Activated CD8-positive, alpha-beta memory T cell treated with anti-CD3 and anti-CD28 coated beads, Interleukin-2, amount 10 ng/mL, durations not matched to agents 7 days and 5 days (primary cell): ENCODE results near the gene PAQR9. TPM values are rescaled to one million over a fixed set of nuclear protein-coding genes. Genes with fewer than 3 reads are reported as not detected.
A peak's percentile ranks its signal among the peaks of the same experiment; 100 is the strongest.

Source experiments
- ATAC-seq: fragments of 150-1000 bp; cut with Tn5 transposase; one replicate; pipeline ENCODE4 v1.10.0; 2021; ENCODE audit warnings: moderate library complexity
- CTCF ChIA-PET: fragments of 350-600 bp; sonication (Branson Sonifier 250); formaldehyde crosslinking; loops from one replicate; lab custom pipeline; 2021; ENCODE audit warnings: antibody characterized with exemption; lab: Charles Lee
- DNase-seq: peaks from one replicate; pipeline ENCODE4 v3.0.0-alpha.2; 2020
- H3K27ac Mint-ChIP-seq: one replicate; pipeline ENCODE4 v1.8.0; 2021; ENCODE audit warnings: mild to moderate bottlenecking, mixed read lengths
- H3K27me3 Mint-ChIP-seq: one replicate; pipeline ENCODE4 v1.8.0; 2021; ENCODE audit warnings: mixed read lengths
- H3K36me3 Mint-ChIP-seq: one replicate; pipeline ENCODE4 v1.8.0; 2021; ENCODE audit warnings: mild to moderate bottlenecking, mixed read lengths
- H3K4me1 Mint-ChIP-seq: one replicate; pipeline ENCODE4 v1.8.0; 2021; ENCODE audit warnings: mixed read lengths
- H3K4me3 Mint-ChIP-seq: one replicate; pipeline ENCODE4 v1.8.0; 2021; ENCODE audit warnings: mild to moderate bottlenecking, moderate library complexity, mixed read lengths
- H3K9me3 Mint-ChIP-seq: one replicate; pipeline ENCODE4 v1.8.0; 2022; ENCODE audit warnings: low read depth, mixed read lengths
- total RNA-seq, 2 experiments: library from RNA; stranded (reverse); gene quantifications; one replicate each; pipeline ENCODE4 v1.2.3, GENCODE V29; 2021

The PAQR9 gene, protein sequence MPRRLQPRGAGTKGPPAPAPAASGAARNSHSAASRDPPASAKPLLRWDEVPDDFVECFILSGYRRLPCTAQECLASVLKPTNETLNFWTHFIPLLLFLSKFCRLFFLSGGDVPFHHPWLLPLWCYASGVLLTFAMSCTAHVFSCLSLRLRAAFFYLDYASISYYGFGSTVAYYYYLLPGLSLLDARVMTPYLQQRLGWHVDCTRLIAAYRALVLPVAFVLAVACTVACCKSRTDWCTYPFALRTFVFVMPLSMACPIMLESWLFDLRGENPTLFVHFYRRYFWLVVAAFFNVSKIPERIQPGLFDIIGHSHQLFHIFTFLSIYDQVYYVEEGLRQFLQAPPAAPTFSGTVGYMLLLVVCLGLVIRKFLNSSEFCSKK
- not detected for total RNA-seq

DNA sequence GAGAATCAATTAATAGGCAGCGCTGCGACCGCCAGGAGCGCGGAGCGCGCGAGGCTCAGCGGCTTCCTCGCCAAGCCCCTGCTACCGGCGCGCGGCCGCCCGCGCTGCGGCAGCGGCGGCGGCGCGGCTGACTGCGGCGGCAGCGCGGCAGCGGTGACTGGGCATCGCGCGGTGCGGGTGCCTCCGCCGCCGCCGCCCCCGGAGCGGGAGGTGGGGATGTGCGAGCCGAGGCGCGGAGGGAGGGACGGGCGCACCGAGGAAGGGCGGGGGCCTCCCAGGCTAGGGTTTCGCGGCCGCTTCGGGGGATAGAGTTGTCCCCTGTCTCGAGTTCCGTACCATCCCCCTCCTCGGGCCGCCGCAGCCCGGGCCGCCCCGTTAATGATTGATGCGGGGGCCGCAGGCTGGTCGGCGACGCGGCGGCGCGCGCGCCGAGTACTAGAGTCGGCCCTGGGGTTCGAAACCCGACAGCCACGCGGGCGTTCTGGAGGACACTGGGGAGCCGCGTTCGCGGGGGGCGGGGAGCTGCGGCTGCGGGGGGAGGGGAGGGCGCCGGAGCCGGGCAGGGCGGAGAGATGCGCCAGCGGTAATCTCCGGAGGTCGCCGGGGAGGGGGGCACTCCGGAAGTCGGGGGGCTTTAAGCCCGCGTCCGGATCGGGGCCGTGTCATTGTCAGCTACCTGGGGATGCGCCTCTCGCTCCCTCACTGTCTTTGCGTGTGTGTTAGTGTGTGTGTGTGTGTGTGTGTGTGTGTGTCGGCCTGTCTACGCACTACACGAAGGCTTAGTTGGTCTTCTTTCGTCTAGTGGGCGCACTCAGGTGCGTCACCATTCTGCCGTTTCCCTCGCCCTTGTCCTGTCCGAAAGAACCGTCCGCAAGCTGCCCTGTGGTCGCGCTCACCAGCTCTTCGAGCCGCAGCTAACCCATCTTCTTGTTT is at the start of gene PAQR9:
Gene PAQR9 (minus strand): TSS at position 159 of the 933 bp plus-strand sequence. CDS start 338 bp downstream, outside the sequence.
- CTCF ChIA-PET, result interaction anchor here (1.0 kb wide), 2 partner anchors 14 to 111 kb away, joined by 3 to 5 read pairs; no protein-coding TSS in a partner anchor
- H3K4me1 Mint-ChIP-seq, result peaks cover 18% of the 10 kb centered on the region
- H3K27ac Mint-ChIP-seq, result no peak within 1 kb of the TSS
- DNase-seq (no peak), ATAC-seq (peak; percentile 67)
- no peaks in the 10 kb centered on the region for H3K36me3 Mint-ChIP-seq
- H3K27me3 Mint-ChIP-seq, result peaks cover 82% of the 10 kb centered on the region
- H3K9me3 Mint-ChIP-seq, result no peaks in the 10 kb centered on the region
- peak within 1 kb of the TSS; percentile 72 for H3K4me3 Mint-ChIP-seq

DNA sequence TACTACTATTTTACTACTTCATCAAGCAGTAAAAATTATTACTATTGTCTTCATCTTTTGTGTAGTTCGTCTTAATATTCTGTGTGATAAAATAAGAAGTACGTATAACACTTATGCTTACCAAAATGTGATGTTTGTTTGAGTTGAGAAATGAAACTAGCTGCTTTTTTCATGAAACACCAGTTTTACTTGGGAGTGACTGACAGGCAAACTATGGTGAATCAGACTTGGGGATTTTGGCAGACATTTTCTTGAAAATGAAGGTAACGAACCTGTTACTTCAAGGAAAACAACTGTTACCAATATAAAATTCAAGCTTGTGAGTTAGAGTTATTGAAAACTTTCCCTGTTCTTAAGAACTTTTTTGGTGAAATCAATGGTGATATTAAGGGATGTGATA is 48.2 kb upstream of the PAQR9 start:
- CTCF ChIA-PET, result interaction anchor here (5.9 kb wide), 1 partner anchor 9 kb away, joined by 38 read pairs; the partner anchor contains the start of gene U2SURP

DNA sequence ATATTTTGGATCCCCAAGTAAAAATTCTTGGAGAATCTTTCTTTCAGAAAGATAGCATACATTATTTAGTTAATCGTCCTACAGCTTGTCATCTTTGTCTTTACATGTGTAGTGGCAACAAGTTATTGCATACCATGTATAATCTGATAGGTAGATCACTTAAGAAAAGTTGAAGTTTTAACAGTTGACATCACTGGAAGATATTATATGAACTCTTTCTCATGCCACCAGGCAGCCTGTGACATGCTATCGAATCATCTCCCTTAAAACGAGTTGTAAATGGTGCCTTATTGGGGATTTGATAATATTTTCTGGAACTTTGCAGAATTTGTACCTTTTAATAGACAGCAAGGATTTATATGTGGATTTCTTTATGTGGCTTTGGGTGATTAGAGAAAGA is 46.5 kb upstream of the PAQR9 start:
- Mint-ChIP-seq H3K27ac (no peak overlapping the region), H3K36me3 (peaks cover 25% of the 10 kb centered on the region), H3K27me3 (no peaks in the 10 kb centered on the region), H3K9me3 (no peaks in the 10 kb centered on the region), H3K4me1 (peaks cover 65% of the 10 kb centered on the region), H3K4me3 (no peak overlapping the region)
- ATAC-seq, result no peak
- DNase-seq, result no peak
- CTCF ChIA-PET, result interaction anchor here (0.7 to 1.4 kb wide), 2 partner anchors 9 to 431 kb away, joined by 3 read pairs; partner anchors contain the start of genes ATR and U2SURP

More for the DNA sequence above, 48.2 kb upstream of the PAQR9 start:
- H3K27me3 Mint-ChIP-seq, result no peaks in the 10 kb centered on the region
- DNase-seq (no peak), ATAC-seq (no peak)
- peaks cover 27% of the 10 kb centered on the region for H3K36me3 Mint-ChIP-seq
- H3K4me3 Mint-ChIP-seq, result peak overlapping the region; percentile 17
- H3K27ac Mint-ChIP-seq, result peak overlapping the region; percentile 78
- H3K4me1 Mint-ChIP-seq, result peaks cover 58% of the 10 kb centered on the region
- H3K9me3 Mint-ChIP-seq, result no peaks in the 10 kb centered on the region

DNA sequence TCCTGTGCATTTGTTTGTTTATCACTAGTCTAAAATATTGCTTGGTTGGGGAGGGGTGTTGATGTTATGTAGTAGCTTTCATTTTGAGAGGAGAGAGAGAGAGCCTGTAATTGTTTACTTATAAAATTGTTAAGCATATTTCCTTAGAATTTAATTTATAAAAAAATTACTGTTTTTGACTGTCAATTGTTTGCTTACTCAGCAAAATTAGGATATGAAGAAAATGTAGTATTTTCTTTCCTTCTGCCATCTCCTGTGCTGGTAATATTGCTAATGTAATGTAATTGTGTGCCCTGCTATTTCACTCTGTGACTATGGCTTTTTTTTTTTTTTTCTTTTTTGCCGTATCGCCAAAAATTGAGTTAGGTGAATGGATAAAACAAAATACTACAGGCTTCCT is 41.3 kb upstream of the PAQR9 start:
- ATAC-seq (no peak), DNase-seq (no peak)
- Mint-ChIP-seq H3K4me1 (peaks cover 56% of the 10 kb centered on the region), H3K27ac (peak overlapping the region; percentile 77), H3K4me3 (peak overlapping the region; percentile 58), H3K9me3 (no peaks in the 10 kb centered on the region), H3K36me3 (peaks cover 7% of the 10 kb centered on the region), H3K27me3 (no peaks in the 10 kb centered on the region)
- CTCF ChIA-PET, result interaction anchor here (4.7 kb wide), 1 partner anchor 9 kb away, joined by 38 read pairs; no protein-coding TSS in a partner anchor

DNA sequence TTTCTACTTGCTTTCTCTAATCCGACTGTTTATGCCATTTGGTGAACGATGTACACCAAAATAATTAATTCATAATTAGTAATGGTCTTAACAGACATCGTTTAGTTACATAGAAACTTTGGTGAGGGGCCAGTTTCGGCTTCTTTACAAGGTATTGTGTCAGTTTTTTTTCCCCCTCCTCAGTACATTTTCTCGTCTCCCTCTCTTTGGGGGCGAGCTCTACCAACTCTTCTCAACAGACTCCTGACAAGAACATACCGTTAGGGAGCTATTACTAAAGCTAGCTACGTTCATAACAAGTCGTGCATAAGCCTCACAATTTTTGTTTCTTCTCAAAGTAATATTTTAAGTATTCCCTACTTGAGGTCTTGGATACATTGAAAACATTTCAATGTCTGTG is 39.3 kb upstream of the PAQR9 start:
- H3K4me1 Mint-ChIP-seq, result peaks cover 48% of the 10 kb centered on the region
- H3K9me3 Mint-ChIP-seq, result no peaks in the 10 kb centered on the region
- CTCF ChIA-PET, result interaction anchor here (0.9 to 4.7 kb wide), 7 partner anchors 11 to 969 kb away, joined by 3 to 38 read pairs (median 4); partner anchors contain the start of gene DIPK2A
- peak overlapping the region; percentile 98 for H3K27ac Mint-ChIP-seq
- peak overlapping the region; percentile 98 for H3K4me3 Mint-ChIP-seq
- ATAC-seq, result no peak
- no peak for DNase-seq
- H3K27me3 Mint-ChIP-seq, result peaks cover 2% of the 10 kb centered on the region
- H3K36me3 Mint-ChIP-seq, result peaks cover 7% of the 10 kb centered on the region

DNA sequence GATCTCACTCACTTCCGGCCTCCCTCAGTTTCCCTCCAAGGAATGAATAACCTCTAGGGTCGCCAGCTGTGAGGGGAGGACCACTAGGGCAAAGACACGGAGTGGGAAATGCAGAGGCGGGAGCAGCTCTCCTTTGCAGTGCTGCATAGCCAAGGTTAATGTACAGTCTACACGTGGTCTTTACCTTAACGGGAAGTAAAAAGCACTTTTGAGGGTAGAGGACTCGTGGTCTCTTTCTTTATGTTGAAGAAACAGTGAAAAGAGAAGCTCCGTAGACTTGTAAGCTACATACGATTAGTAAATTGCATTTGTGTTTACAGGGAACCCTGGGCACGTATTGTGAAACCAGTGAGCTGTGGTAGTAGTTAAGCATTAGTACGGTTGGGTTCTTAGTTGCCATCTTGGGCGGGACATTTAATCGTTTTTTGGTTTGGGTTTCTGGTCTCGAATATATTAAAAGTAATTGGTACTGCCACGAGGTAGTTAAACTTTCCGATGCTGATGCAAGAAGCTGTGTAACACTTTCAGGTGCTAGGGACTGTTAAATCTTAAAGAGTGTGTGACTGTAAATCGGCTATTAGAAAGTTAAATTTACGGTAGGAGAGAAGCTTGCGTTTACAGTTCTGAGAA is 38.7 kb upstream of the PAQR9 start:
- Mint-ChIP-seq H3K36me3 (peaks cover 5% of the 10 kb centered on the region), H3K4me1 (peaks cover 44% of the 10 kb centered on the region), H3K4me3 (peak overlapping the region; percentile 98), H3K9me3 (no peaks in the 10 kb centered on the region), H3K27me3 (peaks cover 7% of the 10 kb centered on the region), H3K27ac (peak overlapping the region; percentile 98)
- DNase-seq (peak; percentile 56), ATAC-seq (peak; percentile 51)
- CTCF ChIA-PET, result interaction anchor here (0.9 to 4.7 kb wide), 13 partner anchors 8 to 1771 kb away, joined by 3 to 38 read pairs (median 4); partner anchors contain the start of genes ATR, DIPK2A and PXYLP1

DNA sequence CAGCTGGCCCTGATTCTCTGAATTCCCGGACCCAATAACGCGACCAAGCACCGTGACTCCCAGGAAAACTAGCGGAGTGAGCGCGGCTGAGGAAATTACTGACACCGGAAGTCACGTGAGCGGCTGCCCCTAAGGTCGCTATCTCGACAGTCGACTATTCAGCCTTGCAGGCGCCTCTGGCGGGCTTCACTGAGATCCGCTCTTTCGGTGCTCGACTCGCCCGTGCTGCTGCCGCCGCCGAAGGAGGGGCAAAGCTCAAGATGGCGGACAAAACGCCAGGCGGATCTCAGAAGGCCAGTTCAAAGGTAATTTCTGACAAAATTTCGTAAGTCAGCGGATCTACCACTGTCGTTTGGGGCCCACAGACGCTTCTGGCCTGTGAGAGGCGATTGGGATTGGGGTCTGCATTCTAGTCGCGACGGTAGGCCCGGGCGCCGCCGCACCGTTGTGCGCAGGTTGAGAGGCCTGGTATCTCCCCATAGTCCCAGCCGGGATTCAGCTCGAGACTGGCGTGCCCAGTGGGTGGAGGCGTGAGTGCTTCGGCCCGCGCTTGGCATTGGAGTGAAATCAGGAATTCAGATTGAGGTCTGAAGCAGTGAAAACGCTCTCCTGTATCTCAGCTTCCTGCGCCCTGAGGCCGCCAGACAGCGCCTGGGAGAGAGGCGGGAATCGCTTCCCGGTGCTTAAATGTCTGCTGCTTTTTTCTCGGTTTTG is 38.1 kb upstream of the PAQR9 start, which contains the start of gene U2SURP:
Gene U2SURP (plus strand): TSS at position 202 of the 714 bp plus-strand sequence. CDS start 59 bp downstream, at position 261.
- Mint-ChIP-seq H3K27me3 (peaks cover 9% of the 10 kb centered on the region), H3K9me3 (no peaks in the 10 kb centered on the region), H3K36me3 (peaks cover 5% of the 10 kb centered on the region), H3K4me3 (peak within 1 kb of the TSS; percentile 98), H3K27ac (peak within 1 kb of the TSS; percentile 98), H3K4me1 (peaks cover 39% of the 10 kb centered on the region)
- ATAC-seq (peak; percentile 90), DNase-seq (peak; percentile 97)
- CTCF ChIA-PET, result interaction anchor here (0.9 to 4.7 kb wide), 14 partner anchors 9 to 1770 kb away, joined by 3 to 38 read pairs (median 4); partner anchors contain the start of genes ATR, DIPK2A and PXYLP1

DNA sequence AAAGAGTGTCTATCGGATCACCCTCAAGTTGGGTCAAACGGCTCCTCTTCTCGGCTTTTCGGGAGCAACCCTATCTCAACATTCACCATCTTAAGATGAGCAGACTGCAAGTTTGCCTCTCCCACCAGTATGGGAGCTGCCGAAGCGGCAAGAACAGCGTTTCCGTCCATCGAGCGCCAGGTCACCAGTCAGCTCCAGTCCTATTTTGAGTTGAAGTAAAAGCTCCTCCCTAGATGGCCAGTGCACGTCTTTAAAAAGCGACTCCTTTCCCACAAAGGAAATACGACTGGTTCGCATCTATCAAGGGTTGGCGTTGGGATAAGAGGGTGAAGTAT is 37.5 kb upstream of the PAQR9 start:
- H3K4me1 Mint-ChIP-seq, result peaks cover 33% of the 10 kb centered on the region

DNA sequence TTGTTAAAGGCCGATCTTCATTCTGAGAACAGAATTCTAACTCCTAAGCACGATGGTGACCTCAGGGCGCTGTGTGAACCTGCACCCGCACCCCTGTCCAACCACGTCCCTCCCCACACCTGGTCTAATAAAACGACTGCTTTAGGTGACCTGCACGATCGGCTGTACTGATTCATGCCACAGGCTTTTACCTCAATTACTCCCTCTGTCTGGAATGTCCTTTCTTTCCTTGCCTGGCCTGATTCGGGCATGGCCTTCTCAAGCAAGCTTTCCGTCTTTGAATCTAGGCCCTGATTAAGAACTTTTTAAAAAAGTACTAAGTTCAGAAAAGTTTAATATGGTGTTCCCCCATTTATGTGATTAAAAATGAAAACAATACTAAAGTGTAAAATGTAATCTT is 37.1 kb upstream of the PAQR9 start:
- Mint-ChIP-seq H3K27me3 (peaks cover 14% of the 10 kb centered on the region), H3K36me3 (peaks cover 3% of the 10 kb centered on the region), H3K4me3 (peak overlapping the region; percentile 98), H3K4me1 (peaks cover 32% of the 10 kb centered on the region), H3K9me3 (no peaks in the 10 kb centered on the region), H3K27ac (peak overlapping the region; percentile 98)
- DNase-seq (no peak), ATAC-seq (no peak)
- CTCF ChIA-PET, result interaction anchor here (0.6 to 4.7 kb wide), 6 partner anchors 13 to 421 kb away, joined by 3 to 38 read pairs (median 6); partner anchors contain the start of gene ATR

More for the DNA sequence above, 37.5 kb upstream of the PAQR9 start:
- Mint-ChIP-seq H3K9me3 (no peaks in the 10 kb centered on the region), H3K27ac (peak overlapping the region; percentile 98), H3K36me3 (peaks cover 3% of the 10 kb centered on the region), H3K27me3 (peaks cover 13% of the 10 kb centered on the region), H3K4me3 (peak overlapping the region; percentile 98)
- DNase-seq, result peak; percentile 85
- CTCF ChIA-PET, result interaction anchor here (0.6 to 4.7 kb wide), 11 partner anchors 9 to 424 kb away, joined by 3 to 38 read pairs (median 4); partner anchors contain the start of gene ATR
- ATAC-seq, result peak; percentile 79

DNA sequence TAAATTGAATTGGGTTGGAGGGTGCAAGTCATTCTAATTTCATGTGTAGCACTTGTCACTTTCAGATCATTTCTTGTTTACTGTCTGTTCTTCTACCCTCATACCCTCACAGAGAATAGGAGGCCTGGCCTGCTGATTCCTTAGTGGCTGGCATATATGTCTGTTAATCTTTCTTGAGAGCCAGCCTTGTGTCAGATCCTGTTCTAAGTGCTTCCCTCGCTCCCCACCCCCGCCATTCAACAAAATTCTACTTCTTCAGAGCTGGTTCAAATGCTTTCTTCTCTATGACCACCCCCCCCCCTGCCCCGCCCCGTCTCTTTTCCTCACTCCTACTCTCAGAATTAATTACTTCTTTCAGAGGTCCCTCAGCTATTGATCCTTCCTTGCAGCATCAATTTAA is 36.4 kb upstream of the PAQR9 start:
- DNase-seq (no peak), ATAC-seq (no peak)
- Mint-ChIP-seq H3K27ac (peak overlapping the region; percentile 98), H3K36me3 (peaks cover 3% of the 10 kb centered on the region), H3K27me3 (peaks cover 18% of the 10 kb centered on the region), H3K9me3 (no peaks in the 10 kb centered on the region), H3K4me1 (peaks cover 26% of the 10 kb centered on the region), H3K4me3 (peak overlapping the region; percentile 98)
- CTCF ChIA-PET, result interaction anchor here (1.3 kb wide), 1 partner anchor 13 kb away, joined by 5 read pairs; no protein-coding TSS in a partner anchor

DNA sequence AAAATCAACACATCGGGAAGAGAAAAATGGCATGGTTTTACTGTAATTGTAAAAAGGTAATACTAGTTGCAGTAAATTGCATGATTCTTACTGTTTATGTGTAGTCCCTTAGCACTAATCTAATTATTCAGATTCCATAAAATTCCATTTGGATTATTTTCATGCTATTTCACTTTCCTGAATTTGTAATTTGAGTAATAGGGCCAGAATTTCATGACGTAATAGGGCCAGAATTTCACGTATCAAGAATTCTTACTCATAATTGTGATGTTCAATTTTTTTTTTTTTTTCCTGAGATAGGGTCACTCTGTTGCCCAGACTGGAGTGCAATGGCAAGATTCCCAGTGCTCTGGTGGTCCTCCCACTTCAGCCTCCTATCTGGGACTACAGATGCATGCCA is 35.0 kb upstream of the PAQR9 start:
- CTCF ChIA-PET, result interaction anchor here (0.9 to 1.8 kb wide), 4 partner anchors 16 to 415 kb away, joined by 3 to 4 read pairs (median 3); no protein-coding TSS in a partner anchor
- H3K9me3 Mint-ChIP-seq, result no peaks in the 10 kb centered on the region
- H3K4me1 Mint-ChIP-seq, result peaks cover 21% of the 10 kb centered on the region
- H3K4me3 Mint-ChIP-seq, result no peak overlapping the region
- no peak for DNase-seq
- peaks cover 1% of the 10 kb centered on the region for H3K36me3 Mint-ChIP-seq
- no peak for ATAC-seq
- H3K27ac Mint-ChIP-seq, result no peak overlapping the region
- peaks cover 25% of the 10 kb centered on the region for H3K27me3 Mint-ChIP-seq
